ENCODE measurements around the gene IQCK. TPM values are rescaled to one million over a fixed set of nuclear protein-coding genes. Genes with fewer than 3 reads are reported as not detected.
A peak's percentile ranks its signal among the peaks of the same experiment; 100 is the strongest.

The IQCK gene
- total RNA-seq, 4 donors from 2014 or later = 9.0 to 16.3 (median 14.5) TPM

- ATAC-seq = no peak
- Histone ChIP-seq H3K4me3 (no peak overlapping the region), H3K9me3 (no peaks in the 10 kb centered on the region), H3K27me3 (no peaks in the 10 kb centered on the region), H3K36me3 (peaks cover 0 to 90% of the 10 kb centered on the region in 2 donors), H3K4me1 (no peaks in the 10 kb centered on the region), H3K27ac (peak overlapping the region in 3 of 4 donors; percentile 14 to 21 (median 14))
- WGBS, 2 donors (ENCODE audit: low coverage in 1 of 2) = 68 to 70% methylated on average over 2 to 11 of the region's 23 CpGs
- TF ChIP-seq CTCF (IDR thresholded peaks at IDR 0.05) (no peak), POLR2AphosphoS5 (IDR thresholded peaks at IDR 0.05) (no peak), EP300 (IDR thresholded peaks at IDR 0.05) (no peak), POLR2A (IDR thresholded peaks at IDR 0.05) (no peak)
These were observed 7.7 kb upstream of the IQCK start for GRCh38 chr16:19710191-19710908.

DNA sequence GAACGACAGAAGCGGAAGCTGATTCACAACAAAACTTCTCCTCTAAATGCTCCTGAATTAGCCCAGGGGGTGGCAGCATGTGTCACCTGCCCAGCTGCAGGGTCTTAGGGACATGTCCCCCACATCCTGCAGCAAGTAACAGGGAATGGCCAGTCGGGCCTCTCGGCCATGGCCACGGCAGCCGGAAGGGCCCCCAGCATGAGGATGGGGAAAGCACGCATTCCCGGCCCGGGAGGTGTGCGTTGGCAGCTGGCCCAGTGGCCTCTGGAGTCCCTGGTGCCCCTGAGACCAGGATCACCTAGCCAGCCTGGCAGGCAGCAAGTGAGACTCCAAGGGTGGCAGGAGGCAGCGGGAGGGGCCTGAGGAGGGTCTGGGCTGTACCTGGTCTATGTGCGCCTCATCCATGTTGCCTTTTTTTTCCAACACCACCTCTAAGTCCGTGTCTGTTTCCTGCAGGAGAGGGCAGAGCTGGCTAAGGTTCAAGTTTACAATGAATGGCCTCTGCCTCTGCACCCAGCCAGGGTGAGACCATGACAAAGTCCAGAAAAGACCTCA, 7.0 kb upstream of the IQCK start:
- Histone ChIP-seq H3K27ac (peak overlapping the region in 2 of 4 donors; percentile 14 to 21), H3K4me3 (no peak overlapping the region), H3K4me1 (peaks cover 0 to 7% (median 0%) of the 10 kb centered on the region in 3 donors), H3K9me3 (no peaks in the 10 kb centered on the region), H3K27me3 (no peaks in the 10 kb centered on the region), H3K36me3 (peaks cover 0 to 83% of the 10 kb centered on the region in 2 donors)
- 64% methylated on average over 2 of the region's 13 CpGs; no CpG with 5 or more reads in 1 of the 2 donors for WGBS, 2 donors (ENCODE audit: low coverage in 1 of 2)
- no peak for ATAC-seq
- TF ChIP-seq CTCF (IDR thresholded peaks at IDR 0.05) = no peak
- no peak for TF ChIP-seq POLR2A (IDR thresholded peaks at IDR 0.05)
- no peak for TF ChIP-seq POLR2AphosphoS5 (IDR thresholded peaks at IDR 0.05)
- no peak for TF ChIP-seq EP300 (IDR thresholded peaks at IDR 0.05)

GRCh38 chr16:19711643-19712042, 6.4 kb upstream of the IQCK start:
- H3K27ac ChIP-seq = peak overlapping the region in 1 of 4 donors; percentile 21
- H3K36me3 ChIP-seq = peaks cover 0 to 77% of the 10 kb centered on the region in 2 donors
- no peak for ATAC-seq
- peaks cover 0 to 13% (median under 1%) of the 10 kb centered on the region in 3 donors for H3K4me1 ChIP-seq
- 90 to 95% methylated on average over 3 to 11 of the region's 12 CpGs for WGBS, 2 donors (ENCODE audit: low coverage in 1 of 2)
- no peaks in the 10 kb centered on the region for H3K27me3 ChIP-seq
- no peaks in the 10 kb centered on the region for H3K9me3 ChIP-seq
- no peak overlapping the region for H3K4me3 ChIP-seq
- TF ChIP-seq EP300 (IDR thresholded peaks at IDR 0.05) (no peak), POLR2A (IDR thresholded peaks at IDR 0.05) (no peak), POLR2AphosphoS5 (IDR thresholded peaks at IDR 0.05) (no peak), CTCF (IDR thresholded peaks at IDR 0.05) (no peak)

- 87 to 97% methylated on average over 3 of the region's 11 CpGs for WGBS, 2 donors (ENCODE audit: low coverage in 1 of 2)
- Histone ChIP-seq H3K36me3 (peaks cover 0 to 69% of the 10 kb centered on the region in 2 donors), H3K4me3 (no peak overlapping the region), H3K9me3 (no peaks in the 10 kb centered on the region), H3K27me3 (no peaks in the 10 kb centered on the region), H3K4me1 (peaks cover 0 to 21% (median 4%) of the 10 kb centered on the region in 3 donors), H3K27ac (no peak overlapping the region)
- TF ChIP-seq POLR2A (IDR thresholded peaks at IDR 0.05) = no peak
- no peak for TF ChIP-seq EP300 (IDR thresholded peaks at IDR 0.05)
- no peak for TF ChIP-seq CTCF (IDR thresholded peaks at IDR 0.05)
- no peak for TF ChIP-seq POLR2AphosphoS5 (IDR thresholded peaks at IDR 0.05)
- no peak for ATAC-seq
These were observed 5.5 kb upstream of the IQCK start for GRCh38 chr16:19712418-19713058.
